Fibroblast of mammary gland (primary cell): ENCODE measurements around the gene TRIM39.
"Not testable (repeated sequence)": the region's sequence is repeated elsewhere in the genome, so short reads cannot be mapped to it uniquely, and the experiment has no call there.

Experiments used
- DNase-seq: peaks from one replicate; pipeline ENCODE4 v3.0.0-alpha.2; 2010; ENCODE audit warnings: low read depth
- H3K4me3 ChIP-seq: 2 replicates; pipeline ENCODE4 v1.5.1; 2011; ENCODE audit warnings: low read depth, mild to moderate bottlenecking, low read length, moderate library complexity; ENCODE audit not compliant: control insufficient read depth
- TF ChIP-seq, protein P1 (sequence below): conservative IDR thresholded peaks from 2 replicates; pipeline ENCODE4 v1.5.1; 2011; ENCODE audit warnings: low read depth, low read length, inconsistent platforms; ENCODE audit not compliant: control insufficient read depth, insufficient read depth

The TRIM39 gene

DNA sequence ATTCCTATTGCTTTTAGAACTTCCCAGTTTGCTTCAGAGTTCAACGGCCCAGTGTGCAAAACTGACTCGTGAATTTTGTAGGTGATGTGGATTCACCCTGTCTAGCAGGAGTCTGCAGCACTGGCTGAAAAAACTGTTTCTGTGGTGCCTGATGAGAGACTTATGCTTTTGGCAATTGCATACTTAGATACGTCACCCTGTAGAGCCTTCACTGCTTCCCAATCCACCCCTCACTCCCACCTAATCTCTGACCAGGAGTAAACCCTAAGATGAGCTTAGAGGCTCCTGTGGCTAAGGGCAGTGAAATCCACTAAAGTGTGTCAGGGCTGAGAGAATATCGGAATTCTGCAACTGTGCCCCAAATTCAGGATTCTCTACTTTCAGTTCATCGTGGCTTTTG, 32.5 kb downstream of the TRIM39 start:
- TF ChIP-seq, protein P1, sequence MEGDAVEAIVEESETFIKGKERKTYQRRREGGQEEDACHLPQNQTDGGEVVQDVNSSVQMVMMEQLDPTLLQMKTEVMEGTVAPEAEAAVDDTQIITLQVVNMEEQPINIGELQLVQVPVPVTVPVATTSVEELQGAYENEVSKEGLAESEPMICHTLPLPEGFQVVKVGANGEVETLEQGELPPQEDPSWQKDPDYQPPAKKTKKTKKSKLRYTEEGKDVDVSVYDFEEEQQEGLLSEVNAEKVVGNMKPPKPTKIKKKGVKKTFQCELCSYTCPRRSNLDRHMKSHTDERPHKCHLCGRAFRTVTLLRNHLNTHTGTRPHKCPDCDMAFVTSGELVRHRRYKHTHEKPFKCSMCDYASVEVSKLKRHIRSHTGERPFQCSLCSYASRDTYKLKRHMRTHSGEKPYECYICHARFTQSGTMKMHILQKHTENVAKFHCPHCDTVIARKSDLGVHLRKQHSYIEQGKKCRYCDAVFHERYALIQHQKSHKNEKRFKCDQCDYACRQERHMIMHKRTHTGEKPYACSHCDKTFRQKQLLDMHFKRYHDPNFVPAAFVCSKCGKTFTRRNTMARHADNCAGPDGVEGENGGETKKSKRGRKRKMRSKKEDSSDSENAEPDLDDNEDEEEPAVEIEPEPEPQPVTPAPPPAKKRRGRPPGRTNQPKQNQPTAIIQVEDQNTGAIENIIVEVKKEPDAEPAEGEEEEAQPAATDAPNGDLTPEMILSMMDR, result no peak
- DNase-seq, result no peak
- H3K4me3 ChIP-seq, result no peak overlapping the region

DNA sequence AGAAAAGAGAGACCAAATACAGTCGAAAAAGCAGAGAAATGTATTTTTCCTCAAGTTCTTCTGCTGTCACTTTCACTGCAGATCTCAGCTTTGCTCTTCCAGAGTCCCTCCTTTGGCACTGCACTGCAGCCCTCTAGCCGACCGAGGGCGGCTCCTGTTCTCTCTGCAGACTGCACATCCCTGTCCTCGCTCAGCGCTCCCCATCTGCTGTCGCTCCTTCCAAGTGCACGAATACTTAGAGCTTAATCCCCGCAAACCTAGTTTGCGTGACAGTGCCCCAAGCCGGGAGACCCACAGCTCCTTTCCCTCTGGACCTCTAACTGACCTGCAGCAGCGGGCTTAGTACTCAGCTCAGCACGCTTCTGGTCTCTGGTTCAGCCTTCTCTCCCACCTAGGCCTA, 33.4 kb downstream of the TRIM39 start:
- DNase-seq, result no peak

DNA sequence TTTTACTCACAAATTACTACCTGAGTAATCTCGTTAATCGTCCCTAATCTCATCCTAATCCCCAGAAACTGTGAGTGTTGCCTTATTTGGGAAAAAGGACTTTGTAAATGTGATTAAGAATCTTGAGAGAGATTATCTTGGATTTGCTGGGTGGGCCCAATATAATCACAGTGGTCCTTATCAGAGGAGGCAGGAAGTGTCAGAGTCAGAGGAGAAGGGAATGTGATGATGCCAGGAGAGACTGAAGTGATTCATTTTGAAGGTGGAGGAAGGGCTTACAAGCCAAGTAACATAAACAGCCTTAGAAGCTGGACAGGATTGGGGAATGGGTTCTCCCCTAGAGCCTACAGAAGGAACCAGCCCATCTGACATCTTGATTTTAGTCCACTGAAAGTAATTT, 34.9 kb downstream of the TRIM39 start:
- no peak for DNase-seq
- no peak overlapping the region for H3K4me3 ChIP-seq
- TF ChIP-seq, protein P1, result no peak

More for the DNA sequence above, 33.4 kb downstream of the TRIM39 start:
- TF ChIP-seq, protein P1, result no peak
- no peak overlapping the region for H3K4me3 ChIP-seq

DNA sequence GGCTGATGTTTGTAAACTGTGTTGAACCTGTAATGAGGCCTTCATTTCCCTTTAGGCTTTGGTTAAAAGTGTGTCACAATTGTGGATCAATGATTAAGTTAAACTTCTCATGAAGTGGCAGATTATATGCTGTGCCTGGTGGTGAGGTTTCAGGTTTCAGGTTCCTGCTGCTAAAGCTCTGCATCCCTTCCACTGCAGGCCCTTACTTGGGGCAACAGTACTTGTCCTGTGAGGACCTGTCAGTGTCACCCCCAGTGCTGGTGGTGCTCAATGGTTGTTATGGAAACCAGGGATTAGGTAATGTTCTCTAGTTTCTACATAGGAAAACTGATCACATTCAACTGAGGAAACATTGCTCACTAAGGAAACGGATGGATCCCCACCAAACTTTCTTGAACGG, 36.7 kb downstream of the TRIM39 start:
- TF ChIP-seq, protein P1, result no peak
- no peak overlapping the region for H3K4me3 ChIP-seq
- no peak for DNase-seq

DNA sequence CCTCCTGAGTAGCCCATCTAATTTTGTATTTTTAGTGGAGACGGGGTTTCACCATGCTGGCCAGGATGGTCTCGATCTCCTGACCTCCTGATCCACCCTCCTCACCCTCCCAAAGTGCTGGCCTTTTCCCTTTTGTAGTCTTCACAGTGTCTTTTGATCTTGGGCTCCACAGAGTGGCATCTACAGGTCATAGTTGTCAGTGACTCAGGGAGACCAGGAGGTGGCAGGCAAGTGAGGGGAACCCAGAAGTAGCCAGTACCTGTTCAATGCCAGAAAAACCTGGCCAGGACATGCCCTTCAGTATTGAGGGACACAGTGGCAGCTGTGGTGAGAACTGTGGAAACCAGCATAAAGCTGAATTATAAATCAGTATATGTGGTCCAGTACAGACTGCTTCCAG, 37.9 kb downstream of the TRIM39 start:
- DNase-seq, result no peak
- no peak overlapping the region for H3K4me3 ChIP-seq
- TF ChIP-seq, protein P1, result no peak

DNA sequence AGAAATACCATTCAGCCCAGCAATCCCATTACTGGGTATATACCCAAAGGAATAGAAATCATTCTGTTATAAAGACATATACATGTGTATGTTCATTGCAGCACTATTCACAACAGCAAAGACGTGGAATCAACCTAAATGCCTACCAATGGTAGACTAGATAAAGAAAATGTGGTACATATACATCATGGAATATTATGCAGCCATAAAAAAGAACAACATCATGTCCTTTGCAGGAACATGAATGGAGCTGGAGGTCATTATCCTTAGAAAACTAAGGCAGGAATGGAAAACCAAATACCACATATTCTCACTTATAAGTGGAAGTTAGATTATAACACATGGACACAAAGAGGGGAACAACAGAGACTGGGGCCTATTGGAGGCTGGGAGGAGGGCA, 42.6 kb downstream of the TRIM39 start:
- not testable (repeated sequence) for DNase-seq

DNA sequence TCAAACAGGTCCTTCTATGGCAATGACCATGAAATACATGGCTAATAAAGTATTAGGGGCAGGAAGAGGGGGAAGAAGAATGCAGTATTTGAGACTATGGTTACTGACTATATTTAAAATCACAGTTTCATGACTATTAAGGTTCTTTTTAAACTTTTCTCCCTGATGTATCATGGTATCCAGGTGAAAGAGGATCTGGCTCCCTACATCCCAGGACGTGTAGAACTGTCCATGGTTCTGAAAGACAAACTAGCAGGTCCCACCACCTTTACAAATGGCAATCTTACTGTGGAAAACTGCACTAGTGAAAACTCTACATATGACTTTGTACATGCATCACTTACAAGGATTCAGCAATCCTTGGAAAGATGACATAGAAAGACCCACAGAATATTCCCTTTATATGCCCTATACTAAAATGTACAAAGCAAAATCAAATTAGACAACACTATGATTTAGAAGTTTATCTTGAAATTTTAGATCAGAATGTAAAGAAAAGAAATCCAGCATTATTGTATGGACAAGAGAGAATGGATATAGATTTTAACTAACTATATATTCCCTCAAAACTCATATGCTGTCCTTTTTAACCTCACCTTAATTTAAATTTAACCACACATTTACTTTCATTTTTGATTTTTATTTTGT, 51.7 kb downstream of the TRIM39 start:
- DNase-seq, result peak; percentile 33
- no peak overlapping the region for H3K4me3 ChIP-seq
- TF ChIP-seq, protein P1, result no peak

More for the DNA sequence above, 42.6 kb downstream of the TRIM39 start:
- not testable (repeated sequence) for H3K4me3 ChIP-seq
